ENCODE data around the gene GLTPD2. TPM values are rescaled to one million over a fixed set of nuclear protein-coding genes. Genes with fewer than 3 reads are reported as not detected.
A peak's percentile ranks its signal among the peaks of the same experiment; 100 is the strongest.

GLTPD2 gene
- total RNA-seq, 6 donors from 2014 or later: 0.24 to 0.97 TPM; not detected in 4

DNA sequence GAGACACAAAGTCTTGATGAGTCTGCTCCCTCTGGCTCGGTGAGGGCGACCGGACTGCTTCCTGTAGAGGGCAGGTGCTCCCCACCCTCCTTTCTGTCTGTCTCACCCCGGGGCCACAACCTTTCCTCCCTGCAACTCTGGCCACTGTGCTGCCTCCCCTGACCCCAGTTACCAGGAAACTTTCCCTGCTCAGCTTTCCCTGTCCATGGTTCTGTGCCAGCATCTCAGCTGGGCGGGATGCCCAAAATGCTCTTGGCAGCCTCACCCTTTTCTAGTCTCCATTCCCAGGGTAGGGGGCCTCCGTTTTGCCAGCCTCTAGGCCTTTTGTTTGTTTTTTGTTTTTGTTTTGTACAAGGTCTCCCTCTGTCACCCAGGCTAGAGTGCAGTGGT is 19.6 kb downstream of the GLTPD2 start:
- H3K4me1 ChIP-seq: peaks cover 17 to 23% (median 20%) of the 10 kb centered on the region in 4 donors
- H3K4me3 ChIP-seq: peak overlapping the region in 1 of 4 donors; percentile 97
- no peaks in the 10 kb centered on the region for H3K27me3 ChIP-seq
- WGBS, 2 donors: 50 to 54% methylated on average over 6 of the region's 6 CpGs
- DNase-seq: peak in 1 of 2 donors; percentile 47
- no peaks in the 10 kb centered on the region for H3K9me3 ChIP-seq
- ATAC-seq (ENCODE audit: low FRiP score in 2 of 2): peak in 1 of 2 donors; percentile 11
- peaks cover 0 to 12% (median 2%) of the 10 kb centered on the region in 4 donors for H3K36me3 ChIP-seq
- TF ChIP-seq, protein P1, sequence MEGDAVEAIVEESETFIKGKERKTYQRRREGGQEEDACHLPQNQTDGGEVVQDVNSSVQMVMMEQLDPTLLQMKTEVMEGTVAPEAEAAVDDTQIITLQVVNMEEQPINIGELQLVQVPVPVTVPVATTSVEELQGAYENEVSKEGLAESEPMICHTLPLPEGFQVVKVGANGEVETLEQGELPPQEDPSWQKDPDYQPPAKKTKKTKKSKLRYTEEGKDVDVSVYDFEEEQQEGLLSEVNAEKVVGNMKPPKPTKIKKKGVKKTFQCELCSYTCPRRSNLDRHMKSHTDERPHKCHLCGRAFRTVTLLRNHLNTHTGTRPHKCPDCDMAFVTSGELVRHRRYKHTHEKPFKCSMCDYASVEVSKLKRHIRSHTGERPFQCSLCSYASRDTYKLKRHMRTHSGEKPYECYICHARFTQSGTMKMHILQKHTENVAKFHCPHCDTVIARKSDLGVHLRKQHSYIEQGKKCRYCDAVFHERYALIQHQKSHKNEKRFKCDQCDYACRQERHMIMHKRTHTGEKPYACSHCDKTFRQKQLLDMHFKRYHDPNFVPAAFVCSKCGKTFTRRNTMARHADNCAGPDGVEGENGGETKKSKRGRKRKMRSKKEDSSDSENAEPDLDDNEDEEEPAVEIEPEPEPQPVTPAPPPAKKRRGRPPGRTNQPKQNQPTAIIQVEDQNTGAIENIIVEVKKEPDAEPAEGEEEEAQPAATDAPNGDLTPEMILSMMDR (IDR thresholded peaks at IDR 0.05): no peak
- TF ChIP-seq POLR2AphosphoS5 (IDR thresholded peaks at IDR 0.05) (no peak), POLR2A (IDR thresholded peaks at IDR 0.05) (no peak), EP300 (IDR thresholded peaks at IDR 0.05) (no peak)
- no peak overlapping the region for H3K27ac ChIP-seq

DNA sequence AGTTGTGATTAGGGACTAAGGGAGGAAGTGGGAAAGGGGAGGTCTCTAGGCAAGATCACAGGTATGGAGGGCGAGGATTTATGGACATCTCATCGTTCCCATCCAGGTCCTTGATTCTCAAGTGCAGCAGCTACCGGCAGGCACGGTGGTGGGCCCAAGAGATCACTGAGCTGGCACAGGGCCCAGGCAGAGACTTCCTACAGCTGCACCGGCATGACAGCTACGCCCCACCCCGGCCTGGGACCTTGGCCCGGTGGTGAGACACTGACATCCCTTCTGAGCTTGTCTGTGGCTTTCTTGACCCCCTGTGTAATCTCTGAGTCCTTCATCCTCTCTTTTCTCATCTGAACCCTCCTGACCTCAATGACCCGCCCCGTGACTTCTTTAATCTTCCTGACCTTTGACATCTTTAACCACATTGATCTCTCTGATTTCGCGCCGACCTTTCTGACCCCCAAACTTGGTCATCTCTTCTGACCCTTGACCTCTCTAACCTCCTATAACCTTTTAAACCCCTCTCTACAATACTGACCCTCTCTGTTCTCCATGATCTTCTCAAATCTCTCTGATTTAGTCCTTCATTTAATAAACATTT is 22.0 kb downstream of the GLTPD2 start:
- H3K27ac ChIP-seq: no peak overlapping the region
- ATAC-seq (ENCODE audit: low FRiP score in 2 of 2): no peak
- H3K4me3 ChIP-seq: no peak overlapping the region
- DNase-seq: no peak
- peaks cover 17 to 22% (median 20%) of the 10 kb centered on the region in 4 donors for H3K4me1 ChIP-seq
- H3K36me3 ChIP-seq: peaks cover 0 to 22% (median 5%) of the 10 kb centered on the region in 4 donors
- H3K27me3 ChIP-seq: no peaks in the 10 kb centered on the region
- TF ChIP-seq, protein P1 (IDR thresholded peaks at IDR 0.05): no peak
- TF ChIP-seq POLR2AphosphoS5 (IDR thresholded peaks at IDR 0.05) (no peak), POLR2A (IDR thresholded peaks at IDR 0.05) (no peak), EP300 (IDR thresholded peaks at IDR 0.05) (no peak)
- 61 to 67% methylated on average over 13 of the region's 13 CpGs for WGBS, 2 donors
- no peaks in the 10 kb centered on the region for H3K9me3 ChIP-seq

DNA sequence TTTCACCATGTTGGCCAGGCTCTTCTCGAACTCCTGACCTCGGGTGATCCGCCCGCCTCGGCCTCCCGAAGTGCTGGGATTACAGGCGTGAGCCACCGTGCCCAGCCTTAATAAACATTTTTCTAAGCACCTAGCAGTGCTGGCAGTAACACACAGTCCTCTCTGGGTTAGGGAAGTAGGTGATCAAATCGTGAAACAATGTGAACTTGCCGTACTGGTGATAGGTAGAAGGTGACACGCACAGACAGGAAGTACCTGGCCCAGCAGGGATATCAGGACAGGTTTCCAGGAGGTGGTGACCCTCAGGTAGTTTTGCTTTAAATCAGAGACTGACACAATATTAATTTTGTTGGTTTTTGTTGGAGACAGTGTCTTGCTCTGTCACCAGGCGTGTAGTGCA is 22.7 kb downstream of the GLTPD2 start:
- Histone ChIP-seq H3K4me3 (no peak overlapping the region), H3K36me3 (peaks cover 0 to 27% (median 8%) of the 10 kb centered on the region in 4 donors), H3K9me3 (no peaks in the 10 kb centered on the region), H3K4me1 (peaks cover 12 to 15% (median 15%) of the 10 kb centered on the region in 4 donors), H3K27ac (no peak overlapping the region), H3K27me3 (no peaks in the 10 kb centered on the region)
- ATAC-seq (ENCODE audit: low FRiP score in 2 of 2) (no peak), DNase-seq (no peak)
- TF ChIP-seq EP300 (IDR thresholded peaks at IDR 0.05): no peak
- no peak for TF ChIP-seq POLR2AphosphoS5 (IDR thresholded peaks at IDR 0.05)
- TF ChIP-seq POLR2A (IDR thresholded peaks at IDR 0.05): no peak
- TF ChIP-seq, protein P1 (IDR thresholded peaks at IDR 0.05): no peak
- WGBS, 2 donors: 94% methylated on average over 12 of the region's 12 CpGs

GRCh38 chr17:4812690-4813089 is 23.9 kb downstream of the GLTPD2 start:
- 85 to 86% methylated on average over 7 of the region's 7 CpGs for WGBS, 2 donors
- no peak for ATAC-seq (ENCODE audit: low FRiP score in 2 of 2)

More at GRCh38 chr17:4812690-4813089, 23.9 kb downstream of the GLTPD2 start:
- TF ChIP-seq EP300 (IDR thresholded peaks at IDR 0.05): no peak
- no peak for TF ChIP-seq POLR2AphosphoS5 (IDR thresholded peaks at IDR 0.05)
- TF ChIP-seq, protein P1 (IDR thresholded peaks at IDR 0.05): no peak
- TF ChIP-seq POLR2A (IDR thresholded peaks at IDR 0.05): no peak
- H3K4me3 ChIP-seq: no peak overlapping the region
- peaks cover 9 to 10% (median 9%) of the 10 kb centered on the region in 4 donors for H3K4me1 ChIP-seq
- no peak overlapping the region for H3K27ac ChIP-seq
- DNase-seq: no peak
- H3K27me3 ChIP-seq: no peaks in the 10 kb centered on the region
- H3K36me3 ChIP-seq: peaks cover 0 to 39% (median 17%) of the 10 kb centered on the region in 4 donors
- H3K9me3 ChIP-seq: no peaks in the 10 kb centered on the region

Measured in upper lobe of left lung (tissue), 6 donors.